ENCODE results near the gene NFYA. TPM values are rescaled to one million over a fixed set of nuclear protein-coding genes. Genes with fewer than 3 reads are reported as not detected.

NFYA gene
- polyA plus RNA-seq, 2 of the 4 experiments (the other 2 are of a cell fraction), result 11.2 to 17.0 TPM

DNA sequence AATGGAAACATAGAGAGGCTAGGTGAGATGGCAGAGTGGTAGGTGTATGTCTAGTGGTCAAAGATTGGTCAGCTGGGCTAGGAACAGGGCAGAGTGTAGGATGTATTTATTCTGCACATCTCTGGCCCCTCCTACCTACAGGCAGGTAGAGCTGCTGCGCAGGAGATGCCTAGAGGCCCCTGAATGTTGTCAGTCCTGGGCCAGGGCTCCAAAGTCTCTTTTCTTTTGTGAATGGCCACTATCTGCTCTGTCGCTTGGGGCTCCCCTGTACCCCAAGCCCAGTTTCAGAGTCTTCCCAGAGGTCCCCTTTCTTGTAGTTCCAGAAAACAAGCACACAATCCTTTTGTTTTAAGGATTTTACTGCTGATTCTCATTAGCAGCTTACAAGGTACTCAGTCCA, 25.5 kb upstream of the NFYA start (continued):
- TF ChIP-seq BHLHE40 (IDR thresholded peaks at IDR 0.05; ENCODE audit: low read depth, low read length) (no peak), CEBPB (IDR thresholded peaks at IDR 0.05) (no peak), CHD2 (IDR thresholded peaks at IDR 0.05; ENCODE audit: low read length, partially characterized antibody) (no peak), KDM1A (IDR thresholded peaks at IDR 0.05; ENCODE audit: low read depth) (no peak), ELK1 (IDR thresholded peaks at IDR 0.05; ENCODE audit: low read depth, low read length) (no peak), HDAC2 (IDR thresholded peaks at IDR 0.05) (no peak), NR3C1 (IDR thresholded peaks at IDR 0.05) (no peak)

GRCh38 chr6:41047745-41048732, 24.7 kb upstream of the NFYA start:
- Histone ChIP-seq H3K4me1 (no peaks in the 10 kb centered on the region), H3K4me3 (no peak overlapping the region), H3K9me3 (no peaks in the 10 kb centered on the region), H3K27ac (no peak overlapping the region), H3K4me2 (no peak overlapping the region)
- ATAC-seq (no peak), FAIRE-seq (no peak), DNase-seq (ENCODE audit: low read depth in 1 of 2, low spot score in 1 of 2) (no peak)
- ChIA-PET CTCF (interaction anchor here (1.1 to 2.5 kb wide), 5 partner anchors 8 to 154 kb away, joined by 3 to 7 read pairs (median 3); partner anchors contain the start of gene UNC5CL), POLR2A (no interaction called here)
- 53% methylated on average over 6 of the region's 9 CpGs for WGBS (ENCODE audit: missing lambda C conversion rate)
- TF ChIP-seq FOSL2 (IDR thresholded peaks at IDR 0.05) (no peak), FOSL2 (CRISPR knock-in tag; IDR thresholded peaks at IDR 0.05) (no peak), GATA3 (IDR thresholded peaks at IDR 0.05; ENCODE audit: borderline replicate concordance) (no peak), ATOH8 (CRISPR knock-in tag; IDR thresholded peaks at IDR 0.05; ENCODE audit: low read depth) (no peak), PBX3 (IDR thresholded peaks at IDR 0.05) (no peak), CHD4 (IDR thresholded peaks at IDR 0.05; ENCODE audit: borderline replicate concordance) (no peak), ELK1 (IDR thresholded peaks at IDR 0.05; ENCODE audit: low read depth, low read length) (no peak), MAFK (IDR thresholded peaks at IDR 0.05; ENCODE audit: partially characterized antibody) (no peak), HOXB13 (CRISPR knock-in tag; IDR thresholded peaks at IDR 0.05; ENCODE audit: low read depth) (no peak), JUN (IDR thresholded peaks at IDR 0.05) (no peak), MAX (IDR thresholded peaks at IDR 0.05) (no peak), REST (IDR thresholded peaks at IDR 0.05) (no peak), CBX2 (IDR thresholded peaks at IDR 0.05; ENCODE audit: borderline replicate concordance, low read depth) (no peak), KDM1A (IDR thresholded peaks at IDR 0.05; ENCODE audit: low read depth) (no peak)

Measured in A549 (cell line).